Keratinocyte (primary cell): ENCODE measurements around the gene PEAR1. TPM values are rescaled to one million over a fixed set of nuclear protein-coding genes. Genes with fewer than 3 reads are reported as not detected.

Experiments used
- DNase-seq: peaks from one replicate; pipeline ENCODE4 v3.0.0-alpha.2; 2011; ENCODE audit warnings: low read depth, missing footprints, low spot score
- FAIRE-seq: peaks from 2 replicates; lab custom pipeline; 2011; peaks lifted over from hg19 to GRCh38; lab: Jason Lieb, UNC
- H2AFZ ChIP-seq: 2 replicates; pipeline ENCODE4 v1.6.0; 2012; ENCODE audit warnings: low read length, control low read depth, inconsistent platforms; ENCODE audit not compliant: control insufficient read depth
- H3K27ac ChIP-seq: 2 replicates; pipeline ENCODE4 v1.5.1; 2011; ENCODE audit warnings: low read length; ENCODE audit not compliant: control insufficient read depth, insufficient read depth
- H3K27me3 ChIP-seq: 3 replicates; pipeline ENCODE4 v1.6.0; 2011; ENCODE audit warnings: low read length; ENCODE audit not compliant: control insufficient read depth, insufficient read depth; ENCODE audit errors: extremely low read depth
- H3K36me3 ChIP-seq, 2 experiments: 2 replicates in 1 of 2; 3 replicates in 1 of 2; pipeline ENCODE4 v1.5.1; 2011; ENCODE audit warnings: low read length in 2 of 2, mild to moderate bottlenecking in 1 of 2; ENCODE audit not compliant: control insufficient read depth in 2 of 2, insufficient read depth in 2 of 2; ENCODE audit errors: extremely low read depth in 1 of 2
- H3K4me1 ChIP-seq: 3 replicates; pipeline ENCODE4 v1.5.1; 2011; ENCODE audit warnings: low read length; ENCODE audit not compliant: control insufficient read depth, insufficient read depth; ENCODE audit errors: extremely low read depth
- H3K4me2 ChIP-seq: 3 replicates; pipeline ENCODE4 v1.6.0; 2011; ENCODE audit warnings: low read depth, low read length; ENCODE audit not compliant: control insufficient read depth, insufficient read depth; ENCODE audit errors: extremely low read depth
- H3K4me3 ChIP-seq, 3 experiments: fragments of 200-600 bp in 1 of 3; sonication (generic) in 1 of 3; 2 replicates in 2 of 3; 3 replicates in 1 of 3; pipeline ENCODE4 v1.5.1; 2011 to 2016; ENCODE audit warnings: low read length in 3 of 3, mild to moderate bottlenecking in 3 of 3, control low read depth in 2 of 3, inconsistent platforms in 1 of 3, low read depth in 1 of 3, mixed read lengths in 1 of 3, mixed run types in 1 of 3, moderate library complexity in 1 of 3; ENCODE audit not compliant: control insufficient read depth in 2 of 3, insufficient read depth in 2 of 3; ENCODE audit errors: extremely low read depth in 1 of 3
- H3K79me2 ChIP-seq: 2 replicates; pipeline ENCODE4 v1.6.0; 2012; ENCODE audit warnings: low read length; ENCODE audit not compliant: control insufficient read depth, insufficient read depth
- H3K9ac ChIP-seq: 3 replicates; pipeline ENCODE4 v1.6.0; 2011; ENCODE audit warnings: low read length; ENCODE audit not compliant: control insufficient read depth, insufficient read depth; ENCODE audit errors: extremely low read depth
- H3K9me1 ChIP-seq: 3 replicates; pipeline ENCODE4 v1.6.0; 2011; ENCODE audit warnings: low read length; ENCODE audit not compliant: control insufficient read depth, insufficient read depth; ENCODE audit errors: extremely low read depth
- H3K9me3 ChIP-seq: 2 replicates; pipeline ENCODE4 v1.5.1; 2012; ENCODE audit warnings: low read depth, low read length; ENCODE audit not compliant: control insufficient read depth
- H4K20me1 ChIP-seq: 3 replicates; pipeline ENCODE4 v1.6.0; 2011; ENCODE audit warnings: low read length; ENCODE audit not compliant: control insufficient read depth, insufficient read depth; ENCODE audit errors: extremely low read depth
- EZH2 ChIP-seq: IDR thresholded peaks from one replicate; pipeline ENCODE4 v1.6.1; 2012; ENCODE audit warnings: inconsistent platforms, mild to moderate bottlenecking, low read length, moderate library complexity
- dilution Hi-C: fragments of 300-500 bp; cut with MboI; formaldehyde crosslinking; loops from one replicate; pipeline ENCODE4 v1.7.0; 2020; ENCODE audit warnings: low sequenced_read_pairs; ENCODE audit not compliant: extremely low pct_ligation_motif_present
- polyA plus RNA-seq, 5 experiments: library from polyadenylated mRNA; depleted of rRNA in 3 of 5; stranded (reverse) in 3 of 5; stranded (forward) in 1 of 5; unstranded in 1 of 5; fragments of >200 nt; gene quantifications; 1 replicate in 1 of 5; 2 replicates in 3 of 5; 3 replicates in 1 of 5; pipeline versions ENCODE4 v1.2.1 to v1.2.3, GENCODE V29; 2011 to 2012; ENCODE audit warnings: missing spikeins in 2 of 5, low read depth in 1 of 5, low replicate concordance in 1 of 5
- TF ChIP-seq, protein P1 (sequence below), 3 experiments: IDR thresholded peaks in 1 of 3; conservative IDR thresholded peaks in 1 of 3; optimal IDR thresholded peaks in 1 of 3; 2 replicates in 2 of 3; 3 replicates in 1 of 3; pipeline versions ENCODE3 to v1.5.1; 2011; ENCODE audit warnings: low read length in 3 of 3, mild to moderate bottlenecking in 3 of 3, moderate library complexity in 2 of 3, control low read depth in 1 of 3, inconsistent platforms in 1 of 3; ENCODE audit not compliant: insufficient read depth in 2 of 3; ENCODE audit errors: extremely low read depth in 1 of 3

Gene PEAR1
- polyA plus RNA-seq, 1 donor (not counting 4 experiments of a cell fraction or from before 2014, with no cell fraction given): 4.2 TPM

DNA sequence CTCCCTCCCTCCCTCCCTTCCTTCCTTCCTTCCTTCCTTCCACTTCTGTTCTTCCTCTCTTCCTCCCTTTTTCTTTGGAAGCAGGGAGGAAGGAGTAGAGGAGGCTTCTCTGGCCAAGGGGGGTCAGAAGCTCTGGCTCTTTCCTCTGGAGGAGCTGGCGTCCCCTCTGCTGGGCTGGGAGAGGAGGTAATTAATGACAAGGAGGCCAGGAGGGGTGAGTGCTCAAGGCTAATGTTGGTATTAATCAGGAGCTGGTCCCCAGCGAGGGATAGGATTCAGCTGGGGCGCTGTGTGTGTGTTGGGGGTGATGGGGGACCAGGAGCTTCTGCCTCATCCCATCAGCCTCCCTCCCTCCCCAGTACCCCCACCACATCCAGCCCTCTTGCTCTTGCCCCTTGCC, 6.2 kb upstream of the PEAR1 start:
- H4K20me1 ChIP-seq: peaks cover 3% of the 10 kb centered on the region
- TF ChIP-seq, protein P1, sequence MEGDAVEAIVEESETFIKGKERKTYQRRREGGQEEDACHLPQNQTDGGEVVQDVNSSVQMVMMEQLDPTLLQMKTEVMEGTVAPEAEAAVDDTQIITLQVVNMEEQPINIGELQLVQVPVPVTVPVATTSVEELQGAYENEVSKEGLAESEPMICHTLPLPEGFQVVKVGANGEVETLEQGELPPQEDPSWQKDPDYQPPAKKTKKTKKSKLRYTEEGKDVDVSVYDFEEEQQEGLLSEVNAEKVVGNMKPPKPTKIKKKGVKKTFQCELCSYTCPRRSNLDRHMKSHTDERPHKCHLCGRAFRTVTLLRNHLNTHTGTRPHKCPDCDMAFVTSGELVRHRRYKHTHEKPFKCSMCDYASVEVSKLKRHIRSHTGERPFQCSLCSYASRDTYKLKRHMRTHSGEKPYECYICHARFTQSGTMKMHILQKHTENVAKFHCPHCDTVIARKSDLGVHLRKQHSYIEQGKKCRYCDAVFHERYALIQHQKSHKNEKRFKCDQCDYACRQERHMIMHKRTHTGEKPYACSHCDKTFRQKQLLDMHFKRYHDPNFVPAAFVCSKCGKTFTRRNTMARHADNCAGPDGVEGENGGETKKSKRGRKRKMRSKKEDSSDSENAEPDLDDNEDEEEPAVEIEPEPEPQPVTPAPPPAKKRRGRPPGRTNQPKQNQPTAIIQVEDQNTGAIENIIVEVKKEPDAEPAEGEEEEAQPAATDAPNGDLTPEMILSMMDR (optimal IDR thresholded peaks at IDR 0.05 in 1 of 3, IDR thresholded peaks at IDR 0.05 in 1 of 3, conservative IDR thresholded peaks at IDR 0.05 in 1 of 3; ENCODE audit: extremely low read depth in 1 of 3, insufficient read depth in 2 of 3, low read length in 3 of 3): no peak
- no peak for TF ChIP-seq EZH2
- no peak overlapping the region for H2AFZ ChIP-seq
- no peaks in the 10 kb centered on the region for H3K79me2 ChIP-seq
- no peak overlapping the region for H3K4me3 ChIP-seq
- no peak overlapping the region for H3K9ac ChIP-seq
- H3K27me3 ChIP-seq: peaks cover 37% of the 10 kb centered on the region
- DNase-seq (no peak), FAIRE-seq (no peak)
- dilution Hi-C loops: no loop called here
- no peaks in the 10 kb centered on the region for H3K9me3 ChIP-seq
- no peak overlapping the region for H3K27ac ChIP-seq
- no peaks in the 10 kb centered on the region for H3K36me3 ChIP-seq
- H3K4me2 ChIP-seq: no peak overlapping the region
- no peaks in the 10 kb centered on the region for H3K9me1 ChIP-seq
- peaks cover 4% of the 10 kb centered on the region for H3K4me1 ChIP-seq

DNA sequence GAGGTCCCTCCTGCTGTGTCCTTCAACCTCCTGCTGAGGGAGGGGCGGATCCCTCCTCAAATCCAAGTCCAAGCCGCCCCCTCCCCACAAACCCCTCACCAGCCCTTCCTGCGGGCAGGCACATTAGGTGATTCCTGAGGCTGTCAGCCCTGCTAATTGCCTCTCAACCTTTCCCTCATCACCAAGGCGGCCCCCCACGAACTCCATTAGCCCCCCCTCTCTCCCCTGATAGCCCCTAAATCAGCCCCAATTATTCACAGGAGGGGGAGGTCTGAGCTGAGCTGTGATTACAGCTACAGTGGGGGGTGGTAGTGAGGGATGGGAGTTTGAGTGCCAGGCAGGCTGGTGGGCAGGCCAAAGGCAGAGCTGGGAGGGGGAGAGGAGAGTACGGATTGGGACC, 5.8 kb upstream of the PEAR1 start:
- Histone ChIP-seq H3K9me3 (no peaks in the 10 kb centered on the region), H4K20me1 (peaks cover 3% of the 10 kb centered on the region), H3K27me3 (peaks cover 33% of the 10 kb centered on the region), H3K9ac (no peak overlapping the region), H3K79me2 (no peaks in the 10 kb centered on the region), H3K4me3 (no peak overlapping the region), H3K4me1 (peaks cover 4% of the 10 kb centered on the region), H3K27ac (no peak overlapping the region), H2AFZ (no peak overlapping the region), H3K4me2 (no peak overlapping the region), H3K36me3 (no peaks in the 10 kb centered on the region), H3K9me1 (no peaks in the 10 kb centered on the region)
- TF ChIP-seq, protein P1 (optimal IDR thresholded peaks at IDR 0.05 in 1 of 3, IDR thresholded peaks at IDR 0.05 in 1 of 3, conservative IDR thresholded peaks at IDR 0.05 in 1 of 3; ENCODE audit: extremely low read depth in 1 of 3, insufficient read depth in 2 of 3, low read length in 3 of 3): no peak
- no peak for TF ChIP-seq EZH2
- dilution Hi-C loops: no loop called here
- DNase-seq (no peak), FAIRE-seq (no peak)
